DMS114 treated with DMSO at 0.1 percent for 48 hours (cell line): ENCODE data around the gene ADCY9.

Source experiments
- DNase-seq: peaks from one replicate; lab custom pipeline; 2025; ENCODE audit not compliant: unreplicated experiment; lab: John Stamatoyannopoulos, UW

ADCY9 gene

GRCh38 chr16:4006397-4006999, 109.7 kb downstream of the ADCY9 start:
- no peak for DNase-seq

DNA sequence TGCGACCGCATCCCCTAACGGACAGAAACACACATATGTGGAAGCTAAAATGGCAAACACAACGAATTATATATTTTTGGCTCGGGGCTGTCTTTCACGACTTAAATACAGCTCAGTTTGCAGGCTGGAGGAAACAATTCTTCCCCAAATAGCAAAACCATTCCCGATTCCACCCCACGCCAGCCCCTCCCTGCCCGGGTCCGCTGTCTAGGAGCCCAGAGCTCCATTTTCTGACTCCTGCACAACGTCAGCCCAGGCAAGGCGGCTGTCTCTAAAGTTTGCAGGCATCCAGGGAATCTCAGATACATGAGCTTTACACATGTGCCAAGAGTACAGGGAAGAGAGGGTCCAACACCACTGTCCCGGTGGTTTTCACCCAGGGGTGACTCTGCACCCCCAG, 110.5 kb downstream of the ADCY9 start:
- DNase-seq, result no peak

GRCh38 chr16:4005281-4005680, 111.0 kb downstream of the ADCY9 start:
- no peak for DNase-seq

DNA sequence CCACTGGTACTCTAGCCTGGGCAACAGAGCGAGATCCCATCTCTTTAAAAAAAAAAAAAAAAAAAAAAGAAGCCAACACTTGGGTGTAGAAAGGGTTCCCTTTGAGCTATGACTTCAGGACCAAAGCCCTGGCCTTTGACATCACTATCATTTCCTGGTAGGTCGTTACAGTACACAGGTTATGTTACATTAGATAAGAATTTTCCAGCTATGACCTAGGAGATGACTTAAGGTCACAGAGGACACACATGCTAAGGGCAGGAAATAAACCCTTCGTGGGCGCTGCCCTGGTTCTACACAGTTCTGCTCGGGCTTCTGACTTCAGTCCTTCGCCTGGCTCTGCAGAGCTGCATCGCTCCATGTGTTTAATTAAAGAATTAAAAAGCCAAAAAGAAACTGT, 112.0 kb downstream of the ADCY9 start:
- no peak for DNase-seq

- DNase-seq, result no peak
These were observed 112.7 kb downstream of the ADCY9 start for GRCh38 chr16:4003576-4003975.

DNA sequence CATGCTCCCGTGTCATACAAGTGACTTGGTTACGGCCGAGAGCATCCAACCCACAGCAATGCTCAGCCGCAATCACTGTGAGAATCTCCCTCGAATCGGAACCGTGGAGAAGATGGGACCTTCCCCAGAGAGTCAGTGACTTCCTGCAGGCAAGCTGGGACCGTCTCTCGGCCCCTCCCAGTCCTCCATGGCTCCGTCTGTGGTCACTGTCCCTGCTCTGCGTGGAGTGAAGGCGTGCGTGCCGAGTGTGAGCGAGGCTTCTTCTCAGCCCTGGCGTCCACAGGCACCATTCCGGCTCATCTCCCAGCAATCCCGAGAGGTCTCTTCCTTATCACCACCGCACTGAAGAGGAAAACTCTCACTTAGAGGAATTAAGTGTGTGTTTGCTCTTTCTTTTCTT, 113.1 kb downstream of the ADCY9 start:
- no peak for DNase-seq

GRCh38 chr16:4002121-4002520, 114.1 kb downstream of the ADCY9 start:
- no peak for DNase-seq

DNA sequence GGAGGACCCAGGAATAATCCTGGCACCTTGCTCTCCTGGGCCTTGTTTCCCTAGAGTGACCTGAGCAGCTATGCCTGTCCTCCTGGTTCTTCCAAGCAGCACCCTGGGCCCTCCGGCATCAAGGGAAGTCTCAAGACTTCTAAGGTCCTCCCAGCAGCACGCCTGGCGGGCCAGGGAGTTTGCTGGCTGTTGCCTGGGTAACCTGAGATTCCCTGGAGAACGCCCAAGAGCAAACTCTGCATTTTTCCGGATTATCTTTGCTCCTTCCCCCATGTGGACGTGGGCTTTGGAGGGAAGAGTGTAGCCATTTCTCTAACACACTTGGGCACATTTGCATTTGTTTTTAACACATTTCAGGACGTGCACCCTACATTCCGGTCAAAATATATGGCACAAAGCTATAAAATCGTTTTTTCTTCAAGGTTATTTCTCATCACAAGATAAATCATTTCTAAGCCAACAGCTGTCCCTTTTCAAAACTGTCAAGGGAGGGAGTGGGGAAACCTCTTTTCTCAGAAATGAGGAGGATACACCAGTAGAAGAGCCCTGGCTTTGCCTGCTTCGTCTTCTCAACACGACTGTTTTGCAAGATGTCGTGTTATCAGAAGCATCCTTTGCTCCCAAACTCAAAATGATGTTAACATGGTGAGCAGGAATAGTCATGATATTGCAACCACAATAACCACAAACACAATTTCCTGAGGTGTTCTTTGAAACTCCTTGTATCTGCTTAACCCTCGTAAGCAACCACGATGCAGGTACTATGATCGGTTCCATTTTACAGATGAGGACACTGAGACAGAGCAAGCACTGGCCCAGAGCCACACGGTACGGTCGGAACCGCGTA, 116.5 kb downstream of the ADCY9 start:
- DNase-seq, result no peak

DNA sequence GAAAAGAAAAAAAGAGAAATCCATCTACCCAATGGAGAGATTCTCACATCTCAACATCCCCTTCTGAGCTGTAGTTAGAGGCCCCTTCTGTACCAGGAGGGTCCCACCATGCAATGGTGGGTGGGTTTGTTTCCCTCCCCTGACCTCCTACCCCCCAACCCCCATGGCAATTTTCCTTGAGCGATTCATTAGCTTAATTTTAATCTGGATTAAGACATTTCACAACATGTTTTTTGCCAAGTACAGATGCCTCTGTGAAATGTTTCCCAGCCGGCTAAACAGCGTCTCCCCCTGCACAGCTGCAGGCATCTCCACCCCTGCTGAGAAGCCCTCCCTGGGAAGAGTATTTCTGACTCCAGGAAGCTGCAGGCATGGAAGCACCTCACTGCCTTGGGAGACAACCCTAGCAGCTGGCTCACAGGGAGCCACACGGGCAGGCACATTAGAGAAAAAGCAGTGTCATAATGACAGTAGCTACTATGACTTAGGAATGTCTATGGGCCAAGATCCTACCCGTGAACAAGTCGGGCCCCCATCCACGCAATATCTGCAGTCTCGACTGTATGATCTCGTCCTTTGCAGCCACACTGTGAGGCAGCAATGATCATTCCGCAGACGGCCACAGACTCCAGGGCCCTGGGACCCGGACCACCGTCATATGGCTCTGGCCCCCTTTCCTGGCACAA, 117.3 kb downstream of the ADCY9 start:
- DNase-seq, result no peak

DNA sequence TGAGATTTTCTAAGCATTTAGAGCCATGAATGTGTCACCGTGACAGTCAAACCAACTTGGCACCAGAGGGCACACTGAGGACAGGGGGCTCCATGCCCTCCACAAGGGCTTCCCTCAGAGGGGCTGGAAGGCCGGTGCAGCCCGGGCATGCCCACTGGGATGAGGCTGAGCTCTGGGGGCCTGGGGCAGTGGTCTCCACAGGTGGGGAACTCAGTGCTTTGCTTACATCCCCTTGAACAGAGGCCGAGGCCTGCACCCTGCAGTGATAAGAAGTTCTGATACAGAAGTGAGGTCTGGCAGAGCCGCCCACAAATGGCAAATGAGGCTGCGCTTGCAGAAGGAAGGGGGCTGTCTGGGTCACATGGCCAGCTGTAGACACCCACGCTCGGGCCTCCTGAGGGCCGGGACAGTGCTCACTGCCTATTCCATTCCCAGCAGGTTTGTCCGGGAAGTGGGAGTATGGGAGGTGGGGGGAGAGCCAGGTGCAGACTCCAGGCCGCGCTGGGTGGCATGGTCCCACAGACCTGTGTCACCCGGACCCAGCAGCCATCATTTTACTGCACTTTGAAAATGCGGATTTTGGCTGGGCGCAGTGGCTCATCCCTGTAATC, 118.9 kb downstream of the ADCY9 start:
- DNase-seq, result no peak

DNA sequence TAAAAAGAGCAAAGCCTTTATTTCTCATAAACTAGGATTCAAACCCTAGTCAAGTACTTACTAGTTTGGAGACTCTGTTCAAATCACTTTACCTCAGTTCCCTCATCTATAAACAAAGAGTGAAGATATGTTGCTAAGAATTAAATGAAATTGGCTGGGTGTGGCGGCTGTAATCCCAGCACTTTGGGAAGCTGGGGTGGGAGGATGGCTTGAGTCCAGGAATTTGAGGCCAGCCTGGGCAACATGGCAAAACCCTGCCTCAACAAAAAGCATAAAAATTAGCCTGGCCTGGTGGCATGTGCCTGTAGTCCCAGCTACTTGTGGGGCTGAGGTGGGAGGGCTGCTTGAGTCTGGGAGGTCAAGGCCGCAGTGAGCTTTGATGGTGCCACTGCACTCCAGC, 121.2 kb downstream of the ADCY9 start:
- no peak for DNase-seq

DNA sequence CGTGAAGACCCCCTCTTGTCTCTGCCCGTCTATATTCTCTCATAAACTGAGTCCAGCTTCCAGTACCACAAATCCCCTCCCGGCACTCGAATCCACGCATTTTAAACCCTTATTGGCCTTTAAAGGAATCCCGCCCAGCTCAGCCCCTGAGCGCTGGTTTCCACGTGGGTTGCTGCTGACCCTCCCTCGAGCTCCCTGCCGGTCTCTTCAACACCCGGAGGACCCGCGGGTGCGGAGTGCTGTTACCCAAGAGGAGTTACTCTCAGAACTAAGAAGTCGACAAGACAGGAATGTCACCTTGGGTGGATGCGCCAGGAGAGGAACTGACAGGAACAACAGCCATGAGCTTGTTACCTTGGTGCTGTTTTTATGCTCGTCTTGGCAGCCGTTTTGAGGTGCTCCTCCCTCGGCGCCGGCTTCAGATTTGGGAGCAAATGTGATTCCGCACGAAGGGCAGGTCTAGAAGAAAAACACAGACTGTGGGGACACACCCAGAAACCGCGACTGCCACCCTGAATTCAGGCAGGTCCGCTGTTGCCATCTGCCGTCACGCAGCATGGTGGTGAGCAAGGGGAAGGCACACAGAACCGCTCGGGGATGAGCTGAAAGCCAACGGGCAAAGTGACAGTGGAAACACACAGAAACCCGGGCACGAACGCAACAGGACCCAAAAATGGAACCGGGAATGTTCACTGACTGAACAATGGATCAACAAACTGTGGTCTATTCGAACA, 123.0 kb downstream of the ADCY9 start:
- no peak for DNase-seq

DNA sequence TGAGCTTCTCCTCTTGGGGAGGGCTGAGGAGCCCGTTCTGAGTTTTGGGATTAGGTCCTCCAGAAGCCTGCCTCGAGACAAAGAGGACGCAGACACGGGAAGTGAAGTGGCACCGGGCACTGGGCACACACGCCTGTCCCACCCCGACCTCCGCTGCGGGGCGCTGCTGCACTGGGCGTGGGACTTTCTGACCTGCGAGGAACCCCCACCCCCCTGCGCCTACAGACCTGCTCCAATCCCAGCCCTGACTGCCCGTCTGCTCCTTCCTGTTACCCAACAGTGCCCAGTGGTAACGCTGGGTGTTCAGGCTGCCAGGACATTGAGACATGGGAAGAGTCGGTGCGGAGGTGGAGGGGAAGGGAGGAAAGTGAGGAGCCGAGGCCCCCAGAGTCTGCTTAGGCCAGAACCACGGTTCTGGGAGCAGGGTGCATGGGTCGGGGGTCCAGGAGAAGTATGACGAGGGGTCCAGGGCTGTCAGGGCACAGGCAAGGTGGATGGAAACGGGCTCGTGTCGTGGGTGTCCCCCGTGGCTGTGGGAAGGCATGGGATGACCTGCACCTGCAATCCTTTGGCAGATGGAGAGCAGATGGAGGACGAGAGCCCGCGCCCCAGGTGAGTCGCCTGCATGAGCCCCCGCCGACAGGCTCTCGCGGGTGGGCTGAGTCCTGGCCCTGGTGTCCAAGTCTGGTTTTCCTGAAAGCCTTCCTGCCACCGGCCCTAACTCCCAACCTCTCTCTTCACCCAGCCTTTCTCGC, 123.8 kb downstream of the ADCY9 start:
- DNase-seq, result no peak

- DNase-seq, result no peak
These were observed 127.4 kb downstream of the ADCY9 start for GRCh38 chr16:3988824-3989223.

- DNase-seq, result no peak
These were observed 128.2 kb downstream of the ADCY9 start for GRCh38 chr16:3988011-3988410.

DNA sequence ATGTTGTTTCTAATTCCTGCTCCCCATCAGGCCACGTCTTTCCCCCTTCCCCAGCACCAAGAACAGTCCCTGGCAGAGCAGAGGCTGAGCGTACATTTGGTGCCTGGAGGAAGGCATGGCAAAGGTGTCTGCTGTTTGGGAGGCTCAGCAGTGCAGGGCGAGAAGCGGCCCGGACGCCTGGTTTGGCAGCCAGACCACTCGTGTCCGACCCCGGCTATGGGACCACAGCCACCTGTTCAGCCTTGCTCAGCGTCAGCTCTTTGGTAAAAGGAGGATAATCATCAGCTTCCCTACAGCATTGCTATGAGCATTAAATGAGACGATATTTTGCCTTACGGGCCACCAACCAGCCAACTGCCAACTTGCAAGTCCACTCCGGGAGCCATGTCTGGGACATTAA, 129.0 kb downstream of the ADCY9 start:
- no peak for DNase-seq

DNA sequence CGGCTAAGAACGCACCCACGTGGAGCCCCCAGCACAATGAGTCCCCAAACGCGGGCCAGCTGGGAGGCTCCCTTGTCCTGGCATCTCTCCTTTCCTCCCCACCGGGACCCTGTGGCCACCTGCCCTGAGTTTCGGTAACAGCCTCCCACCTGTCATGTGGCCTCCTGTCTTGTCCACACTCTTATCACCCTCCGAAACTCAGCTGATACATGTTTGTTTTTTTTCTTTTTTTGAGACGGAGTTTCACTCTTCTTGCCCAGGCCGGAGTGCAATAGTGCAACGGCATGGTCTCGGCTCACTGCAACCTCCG, 130.1 kb downstream of the ADCY9 start:
- DNase-seq, result no peak

DNA sequence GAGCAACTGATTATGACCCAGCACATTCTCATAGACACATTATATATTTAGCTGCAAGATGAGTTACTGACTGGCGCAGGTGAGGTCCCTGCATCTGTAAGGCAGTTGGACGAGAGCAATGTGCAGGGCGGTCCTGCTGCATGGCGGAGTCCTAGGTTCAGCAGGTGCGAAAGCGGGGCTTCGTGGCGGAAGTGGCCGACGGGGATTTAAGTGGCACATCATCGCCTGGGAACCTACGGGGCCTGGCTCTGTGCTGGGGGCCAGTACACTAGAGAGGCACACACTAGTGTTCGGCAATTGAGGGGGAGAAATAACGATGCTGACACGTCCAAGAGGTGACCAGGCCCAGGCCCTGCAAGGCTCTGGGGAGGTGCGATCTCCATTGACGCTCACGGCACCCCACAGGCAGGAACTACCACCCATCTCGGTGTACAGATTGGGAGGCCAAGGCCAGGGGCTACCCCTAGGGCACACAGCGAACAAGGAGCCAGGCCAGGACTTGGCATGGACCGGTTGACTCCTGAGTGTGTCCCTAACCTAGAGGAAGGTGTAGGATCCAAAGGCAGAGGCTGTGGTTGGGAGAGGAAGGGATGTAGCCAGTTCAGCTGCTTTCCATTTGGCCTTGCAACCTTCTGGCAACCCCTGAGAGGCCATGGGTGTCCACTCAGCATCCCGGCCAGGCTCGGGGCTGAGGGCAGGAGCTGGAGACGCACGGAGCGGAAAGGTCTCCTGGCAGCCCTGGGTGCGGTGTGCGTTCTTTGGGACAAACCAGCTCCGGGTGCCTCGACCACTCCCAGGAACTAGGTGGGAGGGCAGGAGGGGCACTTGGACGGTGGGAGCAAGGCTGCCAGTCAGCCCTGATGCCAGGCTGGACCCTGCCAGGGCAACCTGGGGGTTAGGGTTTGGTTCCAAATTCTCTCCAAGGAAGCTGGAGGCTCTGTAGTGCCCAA, 131.9 kb downstream of the ADCY9 start:
- DNase-seq, result no peak

DNA sequence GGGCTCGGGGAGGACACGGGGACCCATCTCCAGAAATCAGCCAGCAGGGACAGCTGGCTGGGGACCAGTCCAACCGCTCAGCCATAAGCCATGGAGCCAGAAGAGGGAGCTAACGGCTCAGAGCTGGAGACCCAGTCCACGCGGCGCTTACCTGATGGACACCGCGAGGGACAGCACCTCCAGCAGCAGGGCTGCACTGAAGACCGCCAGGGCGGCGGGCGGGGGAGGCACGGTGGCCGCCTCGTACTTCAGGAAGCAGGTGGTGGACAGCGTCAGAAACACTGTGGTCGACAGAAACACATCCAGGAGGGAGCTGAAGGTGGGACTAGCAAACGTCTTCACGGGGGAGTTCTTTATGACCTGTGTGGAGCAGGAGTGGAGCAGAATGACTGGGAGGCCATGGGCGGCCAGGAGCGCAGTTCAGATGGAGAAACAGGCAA, 133.1 kb downstream of the ADCY9 start:
- DNase-seq, result peak; percentile 5
